Ovary (tissue), 9 donors: ENCODE data around the gene PSEN2. TPM values are rescaled to one million over a fixed set of nuclear protein-coding genes. Genes with fewer than 3 reads are reported as not detected.
A peak's percentile ranks its signal among the peaks of the same experiment; 100 is the strongest.

Experiments used
- DNase-seq, 5 donors: peaks; one replicate each; pipeline ENCODE4 v3.0.0-alpha.2; 2019 to 2020
- H3K27ac ChIP-seq, 2 donors: fragments of 200-600 bp; one replicate each; pipeline versions ENCODE4 v1.5.1 to v1.8.0; 2019 to 2022
- H3K27me3 ChIP-seq: fragments of 200-600 bp; one replicate; pipeline ENCODE4 v1.8.0; 2022
- H3K36me3 ChIP-seq: fragments of 200-600 bp; sonication (generic); one replicate; pipeline ENCODE4 v1.5.1; 2019
- H3K4me1 ChIP-seq: one replicate; pipeline ENCODE4 v1.8.1; 2013; ENCODE audit warnings: mild to moderate bottlenecking, moderate library complexity; ENCODE audit not compliant: insufficient read depth
- H3K4me3 ChIP-seq: fragments of 200-600 bp; sonication (generic); one replicate; pipeline ENCODE4 v1.5.1; 2017
- H3K9me3 ChIP-seq, 2 donors: fragments of 200-600 bp in 1 of 2; sonication (generic) in 1 of 2; one replicate each; pipeline versions ENCODE4 v1.5.1 to v1.8.1; 2013 to 2019; ENCODE audit warnings: mild to moderate bottlenecking in 1 of 2, moderate library complexity in 1 of 2
- CTCF ChIP-seq, 3 donors: fragments of 450-650 bp in 2 of 3; fragments of 200-600 bp in 1 of 3; IDR thresholded peaks; one replicate each; pipeline versions ENCODE4 v1.5.1 to v1.8.0; 2016 to 2022; ENCODE audit warnings: antibody characterized with exemption in 3 of 3, mild to moderate bottlenecking in 1 of 3
- EP300 ChIP-seq: sonication (generic); formaldehyde crosslinking; IDR thresholded peaks from one replicate; pipeline ENCODE4 v1.6.1; 2017; ENCODE audit warnings: antibody characterized with exemption
- POLR2A ChIP-seq: fragments of 450-650 bp; IDR thresholded peaks from one replicate; pipeline ENCODE4 v1.6.1; 2017; ENCODE audit warnings: antibody characterized with exemption, mild to moderate bottlenecking, moderate library complexity
- WGBS, 3 donors: extraction: QIAGEN DNeasy Blood & Tissue Kit in 1 of 3; methylation state at CpG; one replicate each; pipeline versions ENCODE4 v1.1.5 to v1.1.7; 2013 to 2017; 5-methylcytosine and 5-hydroxymethylcytosine counted together
- intact Hi-C, 4 donors: fragments of 100-400 bp; cut with DNase I; formaldehyde crosslinking; loops; one replicate each; pipeline versions ENCODE4 v1.11.0 to v1.15.1; 2022 to 2023
- polyA plus RNA-seq, 2 donors: library from polyadenylated mRNA; stranded (reverse); fragments of 200-250 nt in 1 of 2; fragments of 350-450 nt in 1 of 2; fragmentation: Illumina TruSeq in 1 of 2; extraction: RNeasy Lipid Tissue Mini Kit (QIAGEN cat#74804) in 1 of 2; gene quantifications; one replicate each; pipeline ENCODE4 v1.2.3, GENCODE V29; 2013 to 2014
- total RNA-seq, 7 donors: library from RNA; depleted of rRNA in 2 of 7; stranded (reverse); fragments of >200 nt in 2 of 7; fragmentation: NEBNext Ultra II Directional in 3 of 7; extraction: Animal tissue kit (Norgen Biotek cat#: 25700) in 3 of 7; gene quantifications; one replicate each; pipeline versions ENCODE4 v1.1.0 to v1.2.4, GENCODE V29; 2016 to 2023
- donor health status: DM: no; HTN: no; CAD: no; lungs with moderate emphysema.
- donor health status: DM: no; HTN: no; CAD: no.
- donor health status: Bipolar disorder and iron deficiency.
- donor health status: DM: yes; HTN: yes; CAD: no.
- donor health status: DM: no; HTN: no; CAD: no.
- donor health status: DM: yes; HTN: yes; CAD: no.

The PSEN2 gene
- total and polyA plus RNA-seq, 9 donors, result 17.8 to 37.0 (median 24.6) TPM

- Histone ChIP-seq H3K9me3 (no peaks in the 10 kb centered on the region), H3K27ac (no peak overlapping the region), H3K27me3 (no peaks in the 10 kb centered on the region), H3K4me3 (no peak overlapping the region), H3K36me3 (no peaks in the 10 kb centered on the region), H3K4me1 (no peaks in the 10 kb centered on the region)
- intact Hi-C loops, result no loop called here
- no peak for TF ChIP-seq POLR2A
- TF ChIP-seq CTCF (IDR thresholded peaks at IDR 0.05), result no peak
- TF ChIP-seq EP300, result no peak
- peak; percentile 49 to 74 (median 62) for DNase-seq
- 50 to 58% (median 53%) methylated on average over 12 of the region's 12 CpGs for WGBS, 3 donors
These were observed 33.7 kb downstream of the PSEN2 start for GRCh38 chr1:226903819-226904716.

GRCh38 chr1:226904772-226905171 lies 34.4 kb downstream of the PSEN2 start:
- H3K4me3 ChIP-seq, result no peak overlapping the region
- no peaks in the 10 kb centered on the region for H3K36me3 ChIP-seq
- no peaks in the 10 kb centered on the region for H3K9me3 ChIP-seq
- no peaks in the 10 kb centered on the region for H3K27me3 ChIP-seq
- no peaks in the 10 kb centered on the region for H3K4me1 ChIP-seq
- no peak for TF ChIP-seq EP300
- no peak for TF ChIP-seq POLR2A
- TF ChIP-seq CTCF (IDR thresholded peaks at IDR 0.05), result no peak
- no peak overlapping the region for H3K27ac ChIP-seq
- intact Hi-C loops, result no loop called here
- DNase-seq, result no peak
- 81 to 88% (median 85%) methylated on average over 3 of the region's 3 CpGs for WGBS, 3 donors

- Histone ChIP-seq H3K36me3 (no peaks in the 10 kb centered on the region), H3K27me3 (no peaks in the 10 kb centered on the region), H3K4me1 (no peaks in the 10 kb centered on the region), H3K9me3 (no peaks in the 10 kb centered on the region), H3K27ac (no peak overlapping the region), H3K4me3 (no peak overlapping the region)
- TF ChIP-seq EP300, result no peak
- no peak for TF ChIP-seq CTCF (IDR thresholded peaks at IDR 0.05)
- TF ChIP-seq POLR2A, result no peak
- DNase-seq, result no peak
- WGBS, 3 donors, result 94 to 96% (median 96%) methylated on average over 10 of the region's 10 CpGs
- intact Hi-C loops, result no loop called here
These were observed 38.0 kb downstream of the PSEN2 start for GRCh38 chr1:226908419-226908818.

- no peaks in the 10 kb centered on the region for H3K27me3 ChIP-seq
- no peak for DNase-seq
- 74 to 87% (median 83%) methylated on average over 1 of the region's 1 CpG for WGBS, 3 donors
- no peak overlapping the region for H3K4me3 ChIP-seq
- no peaks in the 10 kb centered on the region for H3K9me3 ChIP-seq
- no peaks in the 10 kb centered on the region for H3K36me3 ChIP-seq
- TF ChIP-seq POLR2A, result no peak
- no peak for TF ChIP-seq EP300
- TF ChIP-seq CTCF (IDR thresholded peaks at IDR 0.05), result no peak
- intact Hi-C loops, result no loop called here
- H3K27ac ChIP-seq, result no peak overlapping the region
- no peaks in the 10 kb centered on the region for H3K4me1 ChIP-seq
These were observed 38.5 kb downstream of the PSEN2 start for GRCh38 chr1:226908913-226909312.
